ENCODE results near the gene CHST3.
"Not testable (repeated sequence)": the region's sequence is repeated elsewhere in the genome, so short reads cannot be mapped to it uniquely, and the experiment has no call there.

CHST3 gene, protein sequence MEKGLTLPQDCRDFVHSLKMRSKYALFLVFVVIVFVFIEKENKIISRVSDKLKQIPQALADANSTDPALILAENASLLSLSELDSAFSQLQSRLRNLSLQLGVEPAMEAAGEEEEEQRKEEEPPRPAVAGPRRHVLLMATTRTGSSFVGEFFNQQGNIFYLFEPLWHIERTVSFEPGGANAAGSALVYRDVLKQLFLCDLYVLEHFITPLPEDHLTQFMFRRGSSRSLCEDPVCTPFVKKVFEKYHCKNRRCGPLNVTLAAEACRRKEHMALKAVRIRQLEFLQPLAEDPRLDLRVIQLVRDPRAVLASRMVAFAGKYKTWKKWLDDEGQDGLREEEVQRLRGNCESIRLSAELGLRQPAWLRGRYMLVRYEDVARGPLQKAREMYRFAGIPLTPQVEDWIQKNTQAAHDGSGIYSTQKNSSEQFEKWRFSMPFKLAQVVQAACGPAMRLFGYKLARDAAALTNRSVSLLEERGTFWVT

DNA sequence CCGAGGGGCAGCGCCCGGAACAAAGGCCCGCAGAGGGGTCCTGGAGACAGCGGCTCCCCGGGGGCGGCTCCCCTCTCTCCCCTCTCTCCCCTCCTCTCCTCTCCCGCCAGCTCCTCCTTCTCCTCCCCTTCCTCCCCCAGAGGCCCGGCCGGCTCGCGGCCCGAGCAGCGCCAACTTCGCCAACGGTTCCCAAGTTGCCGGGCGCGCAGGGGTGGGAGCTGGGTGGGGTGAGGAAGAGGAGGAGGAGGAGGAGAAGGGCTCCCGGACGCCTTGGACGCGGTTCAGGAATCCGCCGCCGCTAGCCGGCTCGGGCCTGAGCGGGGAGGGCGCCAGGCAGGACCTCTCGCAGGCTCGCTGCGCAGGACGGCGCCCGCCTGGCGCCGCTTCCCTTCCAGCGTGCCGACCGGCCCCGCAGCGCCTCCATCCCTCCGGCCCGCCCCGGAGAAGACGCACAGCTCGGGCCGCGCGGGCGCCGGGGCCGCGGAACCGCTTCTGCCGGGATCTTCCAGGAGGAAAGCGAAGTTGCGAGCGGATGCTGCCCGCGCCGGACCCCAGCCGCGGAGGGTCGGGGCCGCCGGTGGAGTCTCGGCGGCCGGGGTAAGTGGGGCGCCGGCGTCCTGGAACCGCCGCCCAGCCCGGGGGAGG is at the start of gene CHST3:
TSS of gene CHST3 (plus strand) at position 298 of the 645 bp plus-strand sequence. CDS start 41,448 bp downstream, outside the sequence.
- Mint-ChIP-seq H3K27me3 (peaks cover 32% of the 10 kb centered on the region), H3K27ac (no peak within 1 kb of the TSS), H3K4me1 (no peaks in the 10 kb centered on the region), H3K4me3 (peak within 1 kb of the TSS; percentile 51), H3K9me3 (peaks cover 3% of the 10 kb centered on the region), H3K36me3 (peaks cover 2% of the 10 kb centered on the region)
- ATAC-seq (ENCODE audit: low read depth) (no peak), DNase-seq (ENCODE audit: low spot score in 2 of 2) (no peak)

DNA sequence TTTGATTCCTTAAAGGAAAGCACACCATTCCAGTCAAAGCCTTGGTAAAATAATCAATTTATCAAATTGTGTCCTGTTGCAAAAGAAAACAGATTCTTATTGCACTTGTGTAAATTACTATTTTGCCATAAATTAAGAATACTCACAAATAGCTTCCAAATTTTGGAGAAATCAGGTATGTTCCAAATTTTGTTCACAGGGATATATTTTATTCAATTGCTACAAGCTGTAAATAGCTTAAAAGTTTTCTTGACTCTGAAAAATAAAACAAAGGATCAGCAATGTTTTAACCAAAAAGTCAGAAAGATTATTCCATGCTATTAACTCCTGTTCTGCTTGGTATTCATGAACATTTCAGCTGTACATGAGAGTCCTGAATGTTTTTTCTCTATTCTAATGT is 47.4 kb upstream of the CHST3 start:
- Mint-ChIP-seq H3K4me1 (no peaks in the 10 kb centered on the region), H3K36me3 (peaks cover 2% of the 10 kb centered on the region), H3K27me3 (no peaks in the 10 kb centered on the region), H3K27ac (no peak overlapping the region), H3K9me3 (peaks cover 1% of the 10 kb centered on the region), H3K4me3 (no peak overlapping the region)
- DNase-seq (ENCODE audit: low spot score in 2 of 2) (no peak), ATAC-seq (ENCODE audit: low read depth) (no peak)

DNA sequence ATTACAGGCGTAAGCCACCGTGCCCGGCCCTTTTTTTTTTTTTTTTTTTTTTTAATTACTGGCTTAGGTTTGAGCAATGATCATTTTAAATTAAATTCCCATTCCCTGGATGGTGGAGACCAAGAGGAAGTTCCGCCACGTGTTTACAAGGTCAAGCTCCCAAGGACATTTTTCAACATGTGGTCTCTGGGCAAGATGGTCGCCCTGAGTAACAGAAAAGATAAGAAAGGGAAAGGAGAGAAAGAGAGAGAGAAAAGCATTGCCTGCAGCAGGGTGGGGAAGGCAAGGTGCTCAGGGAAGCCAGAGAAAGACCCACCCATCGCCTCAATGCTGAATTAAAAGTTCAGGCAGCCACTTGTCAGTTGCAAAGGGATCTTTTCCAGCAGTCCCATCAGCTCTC is 45.2 kb upstream of the CHST3 start:
- Mint-ChIP-seq H3K9me3 (no peaks in the 10 kb centered on the region), H3K4me1 (no peaks in the 10 kb centered on the region), H3K4me3 (no peak overlapping the region), H3K36me3 (no peaks in the 10 kb centered on the region), H3K27ac (no peak overlapping the region), H3K27me3 (peaks cover 3% of the 10 kb centered on the region)
- DNase-seq (ENCODE audit: low spot score in 2 of 2), result no peak
- no peak for ATAC-seq (ENCODE audit: low read depth)

DNA sequence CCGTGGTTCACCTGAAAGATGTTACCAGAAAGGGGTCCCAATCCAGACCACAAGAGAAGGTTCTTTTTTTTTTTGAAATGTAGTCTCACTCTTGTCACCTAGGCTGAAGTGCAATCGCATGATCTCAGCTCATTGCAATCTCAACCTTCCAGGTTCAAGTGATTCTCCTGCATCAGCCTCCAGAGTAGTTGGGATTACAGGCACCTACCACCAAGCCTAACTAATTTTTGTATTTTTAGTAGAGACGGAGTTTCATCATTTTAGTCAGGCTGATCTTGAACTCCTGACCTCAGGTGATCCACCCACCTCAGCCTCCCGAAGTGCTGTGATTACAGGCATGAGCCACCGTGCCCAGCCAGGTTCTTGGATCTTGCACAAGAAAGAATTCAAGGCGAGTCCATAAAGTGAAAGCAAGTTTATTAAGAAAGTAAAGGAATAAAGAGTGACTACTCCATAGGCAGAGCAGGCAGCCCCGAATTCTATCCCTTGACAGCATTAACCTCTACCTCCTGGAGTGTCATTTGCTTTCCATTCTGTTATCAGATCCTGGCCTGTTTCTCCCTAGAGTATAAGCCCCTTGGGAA is 44.1 kb upstream of the CHST3 start:
- not testable (repeated sequence) for H3K4me1 Mint-ChIP-seq; H3K4me3 Mint-ChIP-seq; DNase-seq (ENCODE audit: low spot score in 2 of 2); ATAC-seq (ENCODE audit: low read depth); H3K27me3 Mint-ChIP-seq; H3K36me3 Mint-ChIP-seq; H3K9me3 Mint-ChIP-seq; H3K27ac Mint-ChIP-seq

DNA sequence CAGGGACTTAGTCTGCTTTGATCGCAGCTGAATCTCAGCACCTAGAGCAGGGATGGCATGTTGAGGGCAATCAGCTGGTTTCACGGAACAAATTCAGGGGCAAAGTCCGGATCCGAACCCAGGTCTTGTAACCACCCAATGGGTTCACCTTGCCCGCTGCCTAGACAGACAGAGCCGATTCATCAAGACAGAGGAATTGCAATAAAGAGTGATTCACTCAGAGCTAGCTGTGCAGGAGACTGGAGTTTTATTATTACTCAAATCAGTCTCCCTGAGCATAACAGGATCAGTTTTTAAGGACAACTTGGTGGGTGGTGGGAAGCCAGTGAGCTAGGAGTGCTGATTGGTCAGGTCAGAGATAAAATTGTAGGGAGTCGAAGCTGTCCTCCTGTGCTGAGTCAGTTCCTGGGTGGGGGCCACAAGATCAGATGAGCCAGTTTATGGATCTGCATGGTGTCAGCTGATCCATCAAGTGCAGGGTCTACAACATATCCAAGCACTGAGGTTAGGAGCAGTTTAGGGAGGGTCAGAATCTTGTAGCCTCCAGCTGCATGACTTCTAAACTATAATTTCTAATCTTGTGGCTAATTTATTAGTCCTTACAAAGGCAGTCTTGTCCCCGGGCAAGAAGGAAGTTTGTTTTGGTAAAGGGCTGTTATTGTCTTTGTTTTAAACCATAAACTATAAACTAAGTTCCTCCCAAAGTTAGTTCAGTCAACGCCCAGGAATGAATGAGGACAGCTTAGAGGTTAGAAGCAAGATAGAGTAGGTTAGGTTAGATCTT is 43.5 kb upstream of the CHST3 start:
- H3K36me3 Mint-ChIP-seq, result no peaks in the 10 kb centered on the region
- no peaks in the 10 kb centered on the region for H3K9me3 Mint-ChIP-seq
- peaks cover 3% of the 10 kb centered on the region for H3K27me3 Mint-ChIP-seq
- DNase-seq (ENCODE audit: low spot score in 2 of 2) (no peak), ATAC-seq (ENCODE audit: low read depth) (no peak)
- H3K4me1 Mint-ChIP-seq, result no peaks in the 10 kb centered on the region
- H3K27ac Mint-ChIP-seq, result no peak overlapping the region
- no peak overlapping the region for H3K4me3 Mint-ChIP-seq

DNA sequence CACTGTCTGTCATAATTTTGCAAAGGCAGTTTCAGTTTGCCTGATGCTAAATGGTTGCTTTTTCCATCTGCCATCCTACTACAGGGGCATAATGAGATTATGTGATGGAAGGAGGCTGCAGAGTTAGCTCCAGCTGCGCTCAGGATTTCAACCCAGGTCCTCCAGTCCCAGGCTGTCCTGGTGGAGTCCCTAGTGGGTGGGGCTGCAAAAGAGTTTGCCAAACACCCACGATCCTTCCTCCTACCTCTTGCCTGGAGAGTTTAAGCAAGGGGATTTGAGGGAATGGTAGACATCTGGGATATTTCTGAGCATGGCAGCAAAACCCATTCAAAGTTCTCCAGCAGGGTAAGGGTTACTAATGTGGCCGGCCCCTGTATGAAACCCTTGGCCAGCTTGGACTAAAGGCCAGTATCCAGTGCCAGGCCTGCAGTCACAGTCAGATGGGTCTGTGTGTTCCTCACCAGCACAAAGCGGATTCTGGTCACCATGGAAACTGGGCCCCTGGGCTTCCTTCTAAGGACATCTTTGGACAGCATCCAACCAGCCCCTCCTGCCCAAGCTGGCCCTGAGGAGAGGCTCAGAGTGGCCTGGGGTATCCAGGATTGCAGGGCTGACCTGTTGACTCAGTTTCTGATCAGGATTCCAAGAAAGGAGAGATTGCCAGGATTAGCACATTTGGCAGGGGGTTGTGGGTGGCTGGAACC is 42.7 kb upstream of the CHST3 start:
- Mint-ChIP-seq H3K4me1 (no peaks in the 10 kb centered on the region), H3K36me3 (no peaks in the 10 kb centered on the region), H3K9me3 (no peaks in the 10 kb centered on the region), H3K4me3 (no peak overlapping the region), H3K27ac (no peak overlapping the region), H3K27me3 (peaks cover 3% of the 10 kb centered on the region)
- DNase-seq (ENCODE audit: low spot score in 2 of 2) (no peak), ATAC-seq (ENCODE audit: low read depth) (no peak)

DNA sequence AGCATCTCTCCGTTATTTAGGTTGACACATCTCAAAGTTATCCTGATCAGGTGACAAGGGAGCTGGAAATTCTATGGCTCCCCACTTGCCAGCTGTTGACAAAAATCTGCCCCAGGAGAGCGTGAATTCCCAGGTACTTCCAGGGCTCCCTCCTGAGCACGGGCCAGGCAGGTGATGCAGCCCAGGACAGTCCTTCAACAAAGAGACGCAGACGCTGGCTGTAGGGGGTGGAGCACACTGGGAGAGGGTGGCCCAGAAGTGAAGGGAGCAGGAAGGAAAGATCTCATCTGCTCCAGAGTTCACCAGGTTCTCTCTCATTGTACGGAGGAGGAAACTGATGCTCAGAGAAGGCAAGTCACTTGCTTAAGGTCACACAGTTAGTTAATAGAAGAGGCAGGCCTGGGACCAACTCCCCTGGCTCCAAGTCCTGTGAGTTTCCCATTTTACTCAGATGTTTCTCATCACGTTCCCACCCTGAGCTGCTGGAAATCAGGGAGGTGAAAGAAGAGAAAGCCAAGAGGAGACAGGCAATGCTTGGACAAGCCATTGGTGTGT is 41.0 kb upstream of the CHST3 start:
- H3K27me3 Mint-ChIP-seq, result peaks cover 5% of the 10 kb centered on the region
- no peak overlapping the region for H3K27ac Mint-ChIP-seq
- no peaks in the 10 kb centered on the region for H3K36me3 Mint-ChIP-seq
- H3K4me3 Mint-ChIP-seq, result no peak overlapping the region
- DNase-seq (ENCODE audit: low spot score in 2 of 2), result no peak
- no peaks in the 10 kb centered on the region for H3K4me1 Mint-ChIP-seq
- no peak for ATAC-seq (ENCODE audit: low read depth)
- no peaks in the 10 kb centered on the region for H3K9me3 Mint-ChIP-seq

DNA sequence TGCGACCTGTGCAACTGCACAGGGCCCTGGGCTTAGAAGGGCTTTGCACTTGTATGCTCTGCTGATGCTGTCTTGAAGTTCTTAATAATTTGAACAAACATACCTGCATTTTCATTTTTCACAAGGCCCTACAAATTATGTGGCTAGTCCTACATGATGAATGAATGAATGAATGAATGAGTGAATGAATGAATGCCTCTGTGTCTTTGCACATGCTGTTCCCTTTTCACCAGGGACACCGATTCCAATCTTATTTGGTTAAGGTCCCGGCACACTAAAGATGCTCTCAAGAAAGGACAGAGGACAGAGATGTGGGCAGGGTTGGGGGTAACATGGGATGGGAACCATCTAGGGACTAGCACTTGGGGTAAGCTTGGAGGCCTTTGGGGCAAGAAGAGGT is 39.4 kb upstream of the CHST3 start:
- ATAC-seq (ENCODE audit: low read depth), result no peak

DNA sequence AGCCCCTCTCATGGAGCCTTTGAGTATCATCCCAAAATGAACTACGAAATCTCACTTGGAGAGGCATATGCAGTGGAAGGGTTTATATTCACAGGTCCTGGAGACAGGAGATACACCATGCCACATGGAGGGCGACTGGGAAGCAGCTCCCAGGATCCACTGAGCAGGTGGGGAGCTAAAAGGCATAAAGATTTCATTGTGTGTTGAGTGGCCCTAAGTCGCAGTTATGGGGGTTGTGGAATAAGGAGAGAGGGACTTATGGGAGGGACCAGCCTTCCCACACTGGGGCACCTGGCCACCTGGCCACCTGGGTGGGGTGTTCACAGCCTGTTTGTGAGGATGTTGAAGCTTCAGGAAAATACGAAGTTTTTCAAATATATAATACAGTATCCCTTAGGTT is 37.0 kb upstream of the CHST3 start:
- DNase-seq (ENCODE audit: low spot score in 2 of 2) (no peak), ATAC-seq (ENCODE audit: low read depth) (no peak)
- Mint-ChIP-seq H3K36me3 (no peaks in the 10 kb centered on the region), H3K27me3 (peaks cover 3% of the 10 kb centered on the region), H3K4me3 (no peak overlapping the region), H3K4me1 (no peaks in the 10 kb centered on the region), H3K9me3 (peaks cover under 1% of the 10 kb centered on the region), H3K27ac (no peak overlapping the region)

More for the DNA sequence above, 39.4 kb upstream of the CHST3 start:
- no peaks in the 10 kb centered on the region for H3K4me1 Mint-ChIP-seq
- no peak overlapping the region for H3K27ac Mint-ChIP-seq
- no peaks in the 10 kb centered on the region for H3K9me3 Mint-ChIP-seq
- peaks cover 5% of the 10 kb centered on the region for H3K27me3 Mint-ChIP-seq
- no peak overlapping the region for H3K4me3 Mint-ChIP-seq
- DNase-seq (ENCODE audit: low spot score in 2 of 2), result no peak
- no peaks in the 10 kb centered on the region for H3K36me3 Mint-ChIP-seq

DNA sequence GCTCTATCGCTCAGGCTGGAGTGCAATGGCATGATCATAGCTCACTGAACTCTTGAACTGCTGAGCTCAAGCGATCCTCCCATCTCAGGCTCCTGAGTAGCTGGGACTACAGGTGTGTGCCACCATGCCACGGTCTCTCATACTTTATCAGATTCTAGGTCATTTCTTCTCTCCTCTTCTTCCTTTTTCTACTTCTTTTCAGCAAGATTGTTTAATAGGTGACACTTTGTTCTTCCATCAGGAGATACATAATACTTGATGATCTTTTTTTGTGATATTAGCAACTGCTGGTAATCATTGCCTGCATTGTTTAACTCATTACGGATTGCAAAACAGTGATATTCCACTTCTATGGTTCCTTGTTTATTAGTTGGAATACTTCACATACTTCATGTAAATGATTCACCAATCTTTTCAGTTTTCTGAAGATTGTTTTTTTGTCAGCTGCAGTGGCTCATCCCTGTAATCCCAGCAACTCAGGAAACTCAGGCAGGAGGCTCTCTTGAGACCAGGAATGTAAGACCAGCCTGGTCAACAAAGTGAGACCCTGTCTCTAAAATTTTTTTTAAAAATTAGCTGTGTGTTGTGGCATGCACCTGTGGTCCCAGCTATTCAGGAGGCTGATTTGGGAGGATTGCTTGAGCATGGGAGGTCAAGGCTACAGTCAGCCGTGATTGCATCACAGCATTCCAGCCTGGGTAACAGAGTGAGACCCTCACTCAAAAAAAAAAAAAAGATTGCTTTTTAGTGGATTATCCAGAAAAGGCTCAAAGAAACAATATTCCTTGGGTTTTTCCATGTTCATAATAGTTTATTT is 36.2 kb upstream of the CHST3 start:
- peaks cover 3% of the 10 kb centered on the region for H3K27me3 Mint-ChIP-seq
- no peak overlapping the region for H3K27ac Mint-ChIP-seq
- H3K36me3 Mint-ChIP-seq, result no peaks in the 10 kb centered on the region
- no peak overlapping the region for H3K4me3 Mint-ChIP-seq
- DNase-seq (ENCODE audit: low spot score in 2 of 2) (no peak), ATAC-seq (ENCODE audit: low read depth) (no peak)
- H3K4me1 Mint-ChIP-seq, result no peaks in the 10 kb centered on the region
- H3K9me3 Mint-ChIP-seq, result peaks cover 2% of the 10 kb centered on the region

DNA sequence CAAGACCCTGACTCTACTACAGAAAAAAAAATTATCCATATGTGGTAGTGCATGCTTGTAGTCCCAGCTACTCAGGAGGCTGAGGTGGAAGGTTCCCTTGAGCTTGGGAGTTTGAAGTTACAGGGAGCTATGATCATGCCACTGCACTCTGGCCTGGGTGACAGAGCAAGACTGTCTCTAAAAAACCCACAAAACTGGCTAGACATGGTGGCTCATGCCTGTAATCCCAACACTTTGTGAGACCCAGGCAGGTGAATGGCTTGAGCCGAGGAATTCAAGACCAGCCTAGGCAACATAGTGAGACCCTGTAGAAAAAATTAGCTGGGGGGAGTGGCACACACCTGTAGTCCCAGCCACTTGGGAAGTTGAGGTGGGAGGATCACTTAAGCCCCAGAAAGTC is 32.9 kb upstream of the CHST3 start:
- no peaks in the 10 kb centered on the region for H3K4me1 Mint-ChIP-seq
- peaks cover 4% of the 10 kb centered on the region for H3K36me3 Mint-ChIP-seq
- peaks cover 12% of the 10 kb centered on the region for H3K9me3 Mint-ChIP-seq
- H3K27me3 Mint-ChIP-seq, result peaks cover 6% of the 10 kb centered on the region
- DNase-seq (ENCODE audit: low spot score in 2 of 2) (no peak), ATAC-seq (ENCODE audit: low read depth) (no peak)
- H3K4me3 Mint-ChIP-seq, result no peak overlapping the region
- no peak overlapping the region for H3K27ac Mint-ChIP-seq

DNA sequence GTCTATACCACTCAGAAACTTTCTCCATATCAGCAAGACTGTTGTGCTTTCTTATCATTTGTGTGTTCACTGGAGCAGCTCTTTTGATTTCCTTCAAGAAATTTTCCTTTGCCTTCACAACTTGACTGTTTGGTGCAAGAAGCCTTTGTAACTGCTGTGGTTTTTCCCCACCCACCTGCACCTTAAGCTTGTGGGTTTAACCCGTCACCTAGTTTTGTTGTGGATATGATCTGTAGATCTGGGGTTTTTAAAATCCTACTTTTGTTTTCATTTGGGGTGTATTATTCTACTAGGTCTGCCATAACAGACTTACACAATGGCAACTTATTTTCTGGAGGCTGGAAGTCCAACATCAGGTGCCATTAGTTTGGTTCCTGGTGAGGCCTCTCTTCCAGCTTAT is 30.5 kb upstream of the CHST3 start:
- no peak for ATAC-seq (ENCODE audit: low read depth)
- H3K9me3 Mint-ChIP-seq, result peaks cover 19% of the 10 kb centered on the region
- peaks cover under 1% of the 10 kb centered on the region for H3K4me1 Mint-ChIP-seq

More for the DNA sequence above, 30.5 kb upstream of the CHST3 start:
- H3K27ac Mint-ChIP-seq, result no peak overlapping the region
- H3K27me3 Mint-ChIP-seq, result peaks cover 11% of the 10 kb centered on the region
- no peak for DNase-seq (ENCODE audit: low spot score in 2 of 2)
- no peak overlapping the region for H3K4me3 Mint-ChIP-seq
- peaks cover 9% of the 10 kb centered on the region for H3K36me3 Mint-ChIP-seq

Measured in memory B cell (primary cell).